Activated naive CD4-positive, alpha-beta T cell treated with anti-CD3 and anti-CD28 coated beads for 36 hours (primary cell): Measurements from ENCODE around the gene TM9SF1. TPM values are rescaled to one million over a fixed set of nuclear protein-coding genes. Genes with fewer than 3 reads are reported as not detected.

Experiments
- CTCF ChIA-PET: fragments of 350-600 bp; sonication (Branson Sonifier 250); formaldehyde crosslinking; loops from one replicate; lab custom pipeline; 2021; ENCODE audit warnings: antibody characterized with exemption; lab: Charles Lee
- DNase-seq: peaks from one replicate; pipeline ENCODE4 v3.0.0-alpha.2; 2020
- H3K27ac Mint-ChIP-seq: one replicate; pipeline ENCODE4 v1.8.0; 2021; ENCODE audit warnings: mild to moderate bottlenecking, mixed read lengths
- H3K27me3 Mint-ChIP-seq: one replicate; pipeline ENCODE4 v1.8.0; 2021; ENCODE audit warnings: low read depth, mixed read lengths
- H3K36me3 Mint-ChIP-seq: one replicate; pipeline ENCODE4 v1.8.0; 2021; ENCODE audit warnings: low read depth, mixed read lengths
- H3K4me1 Mint-ChIP-seq: one replicate; pipeline ENCODE4 v1.8.0; 2021; ENCODE audit warnings: low read depth, mixed read lengths
- H3K4me3 Mint-ChIP-seq: one replicate; pipeline ENCODE4 v1.8.0; 2021; ENCODE audit warnings: mild to moderate bottlenecking, moderate library complexity, mixed read lengths
- H3K9me3 Mint-ChIP-seq: one replicate; pipeline ENCODE4 v1.8.0; 2021; ENCODE audit warnings: mixed read lengths
- intact Hi-C: fragments of 100-400 bp; cut with micrococcal nuclease; formaldehyde crosslinking; loops from one replicate; pipeline ENCODE4 v1.15.1; 2023
- total RNA-seq, 2 experiments: library from RNA; stranded (reverse); gene quantifications; one replicate each; pipeline ENCODE4 v1.2.3, GENCODE V29; 2021

The TM9SF1 gene
- total RNA-seq, 2 experiments from 2014 or later = 14.7 to 15.1 TPM

GRCh38 chr14:24155100-24155499, 40.1 kb downstream of the TM9SF1 start:
- intact Hi-C loops = no loop called here
- Mint-ChIP-seq H3K4me3 (no peak overlapping the region), H3K36me3 (peaks cover 52% of the 10 kb centered on the region), H3K27me3 (no peaks in the 10 kb centered on the region), H3K4me1 (peaks cover 2% of the 10 kb centered on the region), H3K27ac (peak overlapping the region; percentile 72), H3K9me3 (no peaks in the 10 kb centered on the region)
- CTCF ChIA-PET = interaction anchor here (1.3 kb wide), 1 partner anchor 9 kb away, joined by 5 read pairs; the partner anchor contains the start of gene PSME2
- DNase-seq = no peak

- no peak overlapping the region for H3K4me3 Mint-ChIP-seq
- peaks cover 47% of the 10 kb centered on the region for H3K36me3 Mint-ChIP-seq
These were observed 43.7 kb downstream of the TM9SF1 start for GRCh38 chr14:24151404-24152080.

GRCh38 chr14:24150993-24151392, 44.2 kb downstream of the TM9SF1 start:
- H3K4me3 Mint-ChIP-seq = no peak overlapping the region

More at GRCh38 chr14:24151404-24152080, 43.7 kb downstream of the TM9SF1 start:
- no peak for DNase-seq
- no peaks in the 10 kb centered on the region for H3K27me3 Mint-ChIP-seq
- H3K4me1 Mint-ChIP-seq = peaks cover 20% of the 10 kb centered on the region
- H3K27ac Mint-ChIP-seq = no peak overlapping the region
- CTCF ChIA-PET = interaction anchor here (0.6 to 4.5 kb wide), 4 partner anchors 10 to 42 kb away, joined by 3 to 23 read pairs (median 4); partner anchors contain the start of gene IRF9
- intact Hi-C loops = no loop called here
- no peaks in the 10 kb centered on the region for H3K9me3 Mint-ChIP-seq

GRCh38 chr14:24150567-24150966, 44.7 kb downstream of the TM9SF1 start:
- no peak for DNase-seq
- Mint-ChIP-seq H3K4me3 (no peak overlapping the region), H3K36me3 (peaks cover 51% of the 10 kb centered on the region), H3K27ac (no peak overlapping the region), H3K9me3 (no peaks in the 10 kb centered on the region), H3K27me3 (no peaks in the 10 kb centered on the region), H3K4me1 (peaks cover 25% of the 10 kb centered on the region)
- intact Hi-C loops = no loop called here
- CTCF ChIA-PET = interaction anchor here (0.6 to 4.5 kb wide), 2 partner anchors 11 to 157 kb away, joined by 3 to 23 read pairs; partner anchors contain the start of gene IRF9

More at GRCh38 chr14:24150993-24151392, 44.2 kb downstream of the TM9SF1 start:
- CTCF ChIA-PET = interaction anchor here (0.6 to 4.5 kb wide), 4 partner anchors 11 to 156 kb away, joined by 3 to 23 read pairs (median 4); partner anchors contain the start of gene IRF9
- H3K36me3 Mint-ChIP-seq = peaks cover 51% of the 10 kb centered on the region
- H3K9me3 Mint-ChIP-seq = no peaks in the 10 kb centered on the region
- intact Hi-C loops = no loop called here
- peaks cover 21% of the 10 kb centered on the region for H3K4me1 Mint-ChIP-seq
- DNase-seq = no peak
- no peaks in the 10 kb centered on the region for H3K27me3 Mint-ChIP-seq
- no peak overlapping the region for H3K27ac Mint-ChIP-seq

GRCh38 chr14:24150061-24150460, 45.2 kb downstream of the TM9SF1 start:
- H3K9me3 Mint-ChIP-seq = no peaks in the 10 kb centered on the region
- no peaks in the 10 kb centered on the region for H3K27me3 Mint-ChIP-seq
- DNase-seq = no peak
- peaks cover 53% of the 10 kb centered on the region for H3K36me3 Mint-ChIP-seq
- CTCF ChIA-PET = interaction anchor here (0.9 to 4.5 kb wide), 2 partner anchors 11 to 92 kb away, joined by 3 to 23 read pairs; partner anchors contain the start of genes IRF9 and TINF2
- H3K27ac Mint-ChIP-seq = no peak overlapping the region
- peaks cover 30% of the 10 kb centered on the region for H3K4me1 Mint-ChIP-seq
- intact Hi-C loops = no loop called here
- no peak overlapping the region for H3K4me3 Mint-ChIP-seq

GRCh38 chr14:24149302-24149969, 45.8 kb downstream of the TM9SF1 start:
- no peak for DNase-seq
- Mint-ChIP-seq H3K9me3 (no peaks in the 10 kb centered on the region), H3K4me3 (peak overlapping the region; percentile 40), H3K27ac (peak overlapping the region; percentile 0), H3K36me3 (peaks cover 51% of the 10 kb centered on the region), H3K4me1 (peaks cover 36% of the 10 kb centered on the region), H3K27me3 (no peaks in the 10 kb centered on the region)
- CTCF ChIA-PET = interaction anchor here (0.9 to 6.9 kb wide), 3 partner anchors 11 to 93 kb away, joined by 3 to 63 read pairs (median 23); partner anchors contain the start of genes IRF9 and TINF2
- intact Hi-C loops = loop anchor here (5.0 kb wide), 1 partner anchor 1057 kb away; no protein-coding TSS in a partner anchor

- intact Hi-C loops = loop anchor here (1.0 to 5.0 kb wide), 11 partner anchors 12 to 1056 kb away; partner anchors contain the start of genes CHMP4A, DCAF11, DHRS1 and GMPR2
- Mint-ChIP-seq H3K36me3 (peaks cover 57% of the 10 kb centered on the region), H3K27me3 (no peaks in the 10 kb centered on the region), H3K4me1 (peaks cover 50% of the 10 kb centered on the region), H3K4me3 (peak overlapping the region; percentile 97), H3K27ac (peak overlapping the region; percentile 59), H3K9me3 (no peaks in the 10 kb centered on the region)
- DNase-seq = no peak
- CTCF ChIA-PET = interaction anchor here (1.1 to 6.9 kb wide), 7 partner anchors 10 to 149 kb away, joined by 3 to 63 read pairs (median 7); partner anchors contain the start of genes DCAF11, IPO4, IRF9 and NRL
These were observed 47.3 kb downstream of the TM9SF1 start for GRCh38 chr14:24147761-24148428.

- peaks cover 58% of the 10 kb centered on the region for H3K36me3 Mint-ChIP-seq
- DNase-seq = peak; percentile 99
- peaks cover 54% of the 10 kb centered on the region for H3K4me1 Mint-ChIP-seq
- intact Hi-C loops = loop anchor here (1.0 to 5.0 kb wide), 14 partner anchors 11 to 1055 kb away; partner anchors contain the start of genes CHMP4A, DCAF11, DHRS1 and GMPR2
- H3K27ac Mint-ChIP-seq = peak within 1 kb of the TSS; percentile 99
- peak within 1 kb of the TSS; percentile 97 for H3K4me3 Mint-ChIP-seq
- CTCF ChIA-PET = interaction anchor here (0.7 to 6.9 kb wide), 16 partner anchors 9 to 284 kb away, joined by 3 to 63 read pairs (median 4); partner anchors contain the start of genes DCAF11, DHRS1, IPO4 and IRF9
- H3K9me3 Mint-ChIP-seq = no peaks in the 10 kb centered on the region
- H3K27me3 Mint-ChIP-seq = no peaks in the 10 kb centered on the region
These were observed 48.1 kb downstream of the TM9SF1 start, which contains the start of gene RNF31 for GRCh38 chr14:24146978-24147760. Gene RNF31, plus strand, starts transcription at chr14:24147498. Its CDS starts 201 bp downstream, at chr14:24147699.

- no peaks in the 10 kb centered on the region for H3K27me3 Mint-ChIP-seq
- intact Hi-C loops = loop anchor here (1.0 to 5.0 kb wide), 5 partner anchors 42 to 1054 kb away; partner anchors contain the start of genes DHRS1, IPO4, NOP9 and RABGGTA
- peak within 1 kb of the TSS; percentile 97 for H3K4me3 Mint-ChIP-seq
- DNase-seq = peak; percentile 94
- H3K4me1 Mint-ChIP-seq = peaks cover 59% of the 10 kb centered on the region
- H3K36me3 Mint-ChIP-seq = peaks cover 57% of the 10 kb centered on the region
- H3K27ac Mint-ChIP-seq = peak within 1 kb of the TSS; percentile 99
- CTCF ChIA-PET = interaction anchor here (0.7 to 6.9 kb wide), 16 partner anchors 9 to 285 kb away, joined by 3 to 63 read pairs (median 4); partner anchors contain the start of genes DCAF11, DHRS1, IRF9 and NOP9
- no peaks in the 10 kb centered on the region for H3K9me3 Mint-ChIP-seq
These were observed 48.7 kb downstream of the TM9SF1 start, which contains the start of gene PSME2 for GRCh38 chr14:24146453-24146977. Gene PSME2, minus strand, starts transcription at chr14:24146610. Its CDS starts 29 bp downstream, at chr14:24146581.

GRCh38 chr14:24145690-24146452, 49.4 kb downstream of the TM9SF1 start:
- Mint-ChIP-seq H3K9me3 (no peaks in the 10 kb centered on the region), H3K27ac (peak overlapping the region; percentile 99), H3K27me3 (no peaks in the 10 kb centered on the region), H3K4me3 (peak overlapping the region; percentile 97), H3K36me3 (peaks cover 52% of the 10 kb centered on the region), H3K4me1 (peaks cover 59% of the 10 kb centered on the region)
- intact Hi-C loops = loop anchor here (1.0 to 5.0 kb wide), 5 partner anchors 42 to 1054 kb away; partner anchors contain the start of genes DHRS1, IPO4, NOP9 and RABGGTA
- CTCF ChIA-PET = interaction anchor here (0.7 to 6.9 kb wide), 12 partner anchors 9 to 285 kb away, joined by 3 to 63 read pairs (median 4); partner anchors contain the start of genes DCAF11, IRF9 and NRL
- DNase-seq = no peak
